Measurements from ENCODE around the gene SMYD3.

GRCh38 chr1:245750261-245750660 lies 756.8 kb downstream of the SMYD3 start:
- TF ChIP-seq CTCF (conservative IDR thresholded peaks at IDR 0.05) (no peak), ZFX (IDR thresholded peaks at IDR 0.05) (no peak)

Data from C4-2B (cell line).